ENCODE results near the gene NPTXR.

GRCh38 chr22:38872831-38873248 is 29.0 kb upstream of the NPTXR start:
- TF ChIP-seq SIN3A (IDR thresholded peaks at IDR 0.05; ENCODE audit: low read depth) (no peak), REST (IDR thresholded peaks at IDR 0.05; ENCODE audit: low read depth) (no peak), SP1 (IDR thresholded peaks at IDR 0.05; ENCODE audit: low read depth) (no peak), TCF7L2 (IDR thresholded peaks at IDR 0.05; ENCODE audit: borderline replicate concordance, extremely low read depth, insufficient read depth, insufficient read length) (no peak), RAD21 (IDR thresholded peaks at IDR 0.05; ENCODE audit: low read depth) (no peak), ATF3 (IDR thresholded peaks at IDR 0.05) (no peak), CTCF (IDR thresholded peaks at IDR 0.05 in 2 of 3, conservative IDR thresholded peaks at IDR 0.05 in 1 of 3; ENCODE audit: borderline replicate concordance in 1 of 3, insufficient read depth in 1 of 3, low read depth in 2 of 3, low read length in 2 of 3) (no peak), EZH2 (IDR thresholded peaks at IDR 0.05) (no peak), EZH2phosphoT487 (IDR thresholded peaks at IDR 0.05; ENCODE audit: borderline replicate concordance) (no peak), JUND (IDR thresholded peaks at IDR 0.05) (no peak)

Measured in HCT116 (cell line).